GM23338 (cell line): ENCODE data around the gene PRM1. TPM values are rescaled to one million over a fixed set of nuclear protein-coding genes. Genes with fewer than 3 reads are reported as not detected.

ENCODE experiments used
- ATAC-seq: fragments of 200-7000 bp; cut with Tn5 transposase; 3 replicates; pipeline ENCODE4 v1.9.1; 2020
- DNase-seq: peaks from one replicate; pipeline ENCODE4 v3.0.0-alpha.2; 2015; ENCODE audit warnings: low spot score
- H2AFZ ChIP-seq: fragments of 200-600 bp; sonication (generic); 2 replicates; pipeline ENCODE4 v1.8.0; 2016; ENCODE audit warnings: antibody characterized with exemption, mild to moderate bottlenecking, moderate library complexity
- H3F3A ChIP-seq: fragments of 200-600 bp; sonication (generic); replicated peaks from 2 replicates; pipeline ENCODE4 v1.8.0; 2017; ENCODE audit warnings: antibody characterized with exemption, mixed run types, low read depth
- H3K27ac ChIP-seq: fragments of 200-600 bp; sonication (generic); 2 replicates; pipeline ENCODE4 v1.6.1; 2016; ENCODE audit warnings: low read depth
- H3K27me3 ChIP-seq: fragments of 200-600 bp; sonication (generic); 2 replicates; pipeline ENCODE4 v1.8.0; 2016; ENCODE audit warnings: mild to moderate bottlenecking, mixed run types, moderate library complexity; ENCODE audit not compliant: insufficient read depth
- H3K36me3 ChIP-seq: fragments of 200-600 bp; sonication (generic); 2 replicates; pipeline ENCODE4 v1.8.0; 2016; ENCODE audit warnings: mild to moderate bottlenecking; ENCODE audit not compliant: insufficient read depth
- H3K4me1 ChIP-seq: fragments of 200-600 bp; sonication (generic); 2 replicates; pipeline ENCODE4 v1.8.0; 2016; ENCODE audit warnings: mild to moderate bottlenecking, moderate library complexity; ENCODE audit not compliant: insufficient read depth
- H3K4me2 ChIP-seq: fragments of 200-600 bp; sonication (generic); 2 replicates; pipeline ENCODE4 v1.7.1; 2017; ENCODE audit warnings: mixed run types
- H3K4me3 ChIP-seq: fragments of 200-600 bp; sonication (generic); 2 replicates; pipeline ENCODE4 v1.6.1; 2016; ENCODE audit warnings: mixed run types
- H3K79me2 ChIP-seq: fragments of 200-600 bp; sonication (generic); replicated peaks from 2 replicates; pipeline ENCODE4 v1.8.0; 2017; ENCODE audit warnings: mild to moderate bottlenecking; ENCODE audit not compliant: insufficient read depth
- H3K9me2 ChIP-seq: fragments of 200-600 bp; sonication (generic); 2 replicates; pipeline ENCODE4 v1.8.0; 2017; ENCODE audit not compliant: insufficient read depth
- H4K20me1 ChIP-seq: fragments of 200-600 bp; sonication (generic); replicated peaks from 2 replicates; pipeline ENCODE4 v1.8.0; 2017; ENCODE audit warnings: mild to moderate bottlenecking; ENCODE audit not compliant: insufficient read depth
- H3K27ac Mint-ChIP-seq: 2 replicates; pipeline ENCODE4 v1.8.0; 2020; ENCODE audit warnings: inconsistent platforms, mild to moderate bottlenecking, moderate library complexity, mixed read lengths
- H3K27me3 Mint-ChIP-seq: 3 replicates; pipeline ENCODE4 v1.8.0; 2022; ENCODE audit warnings: low read depth, mild to moderate bottlenecking, moderate library complexity, mixed read lengths, inconsistent platforms; ENCODE audit not compliant: insufficient read depth, poor library complexity
- H3K36me3 Mint-ChIP-seq: 3 replicates; pipeline ENCODE4 v1.8.0; 2021; ENCODE audit warnings: low read depth, mild to moderate bottlenecking, inconsistent platforms, moderate library complexity, mixed read lengths
- H3K4me1 Mint-ChIP-seq: 3 replicates; pipeline ENCODE4 v1.8.0; 2020; ENCODE audit warnings: mild to moderate bottlenecking, inconsistent platforms, mixed read lengths
- H3K4me3 Mint-ChIP-seq: 3 replicates; pipeline ENCODE4 v1.8.0; 2021; ENCODE audit warnings: moderate library complexity, mild to moderate bottlenecking, inconsistent platforms, mixed read lengths
- H3K9me3 Mint-ChIP-seq: 3 replicates; pipeline ENCODE4 v1.8.0; 2020; ENCODE audit warnings: moderate library complexity, mild to moderate bottlenecking, inconsistent platforms, mixed read lengths
- CREB1 ChIP-seq: fragments of 250-450 bp; sonication (Bioruptor Pico); IDR thresholded peaks from 2 replicates; pipeline ENCODE4 v1.5.0; 2020; ENCODE audit warnings: low read depth, mild to moderate bottlenecking, moderate library complexity
- CTCF ChIP-seq, 2 experiments: fragments of 200-600 bp in 1 of 2; sonication (generic) in 1 of 2; conservative IDR thresholded peaks; 2 replicates each; pipeline versions ENCODE4 v1.5.1 to v1.6.1; 2016 to 2017; ENCODE audit warnings: antibody characterized with exemption in 2 of 2, low read depth in 2 of 2, mild to moderate bottlenecking in 2 of 2, moderate library complexity in 1 of 2
- EZH2 ChIP-seq: fragments of 200-600 bp; sonication (generic); IDR thresholded peaks from one replicate; pipeline ENCODE4 v1.8.0; 2017; ENCODE audit warnings: antibody characterized with exemption, mild to moderate bottlenecking, low read depth; ENCODE audit not compliant: unreplicated experiment
- EZH2phosphoT487 ChIP-seq: fragments of 200-600 bp; sonication (generic); IDR thresholded peaks from one replicate; pipeline ENCODE4 v1.8.1; 2018; ENCODE audit warnings: antibody characterized with exemption; ENCODE audit not compliant: unreplicated experiment
- JUNB ChIP-seq: IDR thresholded peaks from one replicate; pipeline ENCODE4 v1.6.1; 2016; ENCODE audit warnings: antibody characterized with exemption; ENCODE audit not compliant: unreplicated experiment
- NANOG ChIP-seq: IDR thresholded peaks from 2 replicates; pipeline ENCODE4 v1.6.1; 2016; ENCODE audit warnings: antibody characterized with exemption, borderline replicate concordance
- POLR2AphosphoS5 ChIP-seq: IDR thresholded peaks from 2 replicates; pipeline ENCODE4 v1.6.1; 2016; ENCODE audit warnings: antibody characterized with exemption, low read depth
- REST ChIP-seq: IDR thresholded peaks from one replicate; pipeline ENCODE4 v1.6.1; 2018; ENCODE audit warnings: antibody characterized with exemption; ENCODE audit not compliant: unreplicated experiment
- STAT1 ChIP-seq: IDR thresholded peaks from one replicate; pipeline ENCODE4 v1.6.1; 2016; ENCODE audit warnings: antibody characterized with exemption; ENCODE audit not compliant: unreplicated experiment
- ZNF114 ChIP-seq: fragments of 250-450 bp; sonication (Bioruptor Pico); IDR thresholded peaks from 2 replicates; pipeline ENCODE4 v1.5.0; 2020; ENCODE audit warnings: mild to moderate bottlenecking, moderate library complexity
- ZNF331 ChIP-seq: fragments of 250-450 bp; sonication (Bioruptor Pico); IDR thresholded peaks from 2 replicates; pipeline ENCODE4 v1.5.0; 2020; ENCODE audit warnings: low read depth, mild to moderate bottlenecking, moderate library complexity
- ZNF462 ChIP-seq: fragments of 250-450 bp; sonication (Bioruptor Pico); IDR thresholded peaks from 2 replicates; pipeline ENCODE4 v1.5.0; 2020; ENCODE audit warnings: mild to moderate bottlenecking, moderate library complexity
- polyA plus RNA-seq: library from polyadenylated mRNA; unstranded; fragments of >200 nt; fragmentation: Nextera tagmentation; extraction: Ambion mirVana; gene quantifications from 2 replicates; pipeline ENCODE4 v1.2.1, GENCODE V29; 2016
- total RNA-seq: library from RNA; depleted of rRNA; stranded (reverse); fragments of >200 nt; shearing (Covaris generic); gene quantifications from 2 replicates; pipeline ENCODE4 v1.2.3, GENCODE V29; 2014
- TF ChIP-seq, protein P1 (sequence below): IDR thresholded peaks from 2 replicates; pipeline ENCODE4 v1.6.1; 2016; ENCODE audit warnings: antibody characterized with exemption

Gene PRM1
- total and polyA plus RNA-seq, 2 experiments from 2014 or later: 1.2 TPM; not detected in 1

DNA sequence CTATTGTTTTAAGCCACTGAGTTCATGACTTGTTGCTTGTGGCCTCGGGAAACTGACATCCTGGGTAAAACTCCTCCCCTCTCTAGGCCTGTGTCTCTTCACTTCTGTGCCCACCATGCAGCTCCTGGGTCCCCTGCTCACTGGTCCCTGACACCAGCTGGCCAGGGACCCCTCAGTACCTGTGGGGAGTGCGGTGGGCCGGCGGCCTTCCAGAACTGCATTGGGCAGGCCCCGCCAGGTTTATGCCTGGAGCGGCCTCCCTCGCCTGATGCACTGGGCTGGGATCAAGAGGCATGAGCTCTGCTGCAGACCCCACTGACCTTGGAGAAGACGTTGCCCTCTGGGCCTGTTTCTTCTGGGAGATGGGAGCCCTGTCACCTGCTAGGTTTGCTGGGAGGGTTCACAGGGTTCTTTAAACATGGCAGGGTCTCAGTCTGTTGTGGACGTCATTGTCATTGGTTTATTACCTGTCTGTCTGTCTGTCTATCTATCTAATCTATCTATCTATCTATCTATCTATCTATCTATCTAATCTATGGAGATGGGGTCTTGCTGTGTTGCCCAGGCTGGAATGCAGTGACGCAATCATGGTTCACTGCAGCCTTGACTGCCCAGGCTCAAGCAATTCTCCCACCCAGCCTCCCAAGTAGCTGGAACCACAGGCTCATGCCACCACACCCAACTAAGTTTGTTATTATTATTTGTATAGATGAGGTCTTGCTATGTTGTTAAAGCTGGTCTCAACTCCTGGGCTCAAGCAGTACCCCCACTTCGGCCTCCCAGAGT, 42.6 kb upstream of the PRM1 start:
- ATAC-seq: no peak
- Histone ChIP-seq H4K20me1 (no peaks in the 10 kb centered on the region), H2AFZ (no peak overlapping the region), H3K9me2 (no peaks in the 10 kb centered on the region), H3F3A (peaks cover 22% of the 10 kb centered on the region), H3K27ac (no peak overlapping the region), H3K4me1 (peaks cover 12% of the 10 kb centered on the region), H3K4me2 (no peak overlapping the region), H3K79me2 (0 out of 2 replicates have a peak, but pooled peaks cover 1% of the 10 kb centered on the region), H3K4me3 (no peak overlapping the region), H3K36me3 (no peaks in the 10 kb centered on the region), H3K27me3 (no peaks in the 10 kb centered on the region)
- DNase-seq: no peak
- Mint-ChIP-seq H3K4me1 (peaks cover 33% of the 10 kb centered on the region), H3K4me3 (no peak overlapping the region), H3K9me3 (no peaks in the 10 kb centered on the region), H3K27me3 (peaks cover 27% of the 10 kb centered on the region), H3K36me3 (peaks cover 23% of the 10 kb centered on the region), H3K27ac (no peak overlapping the region)
- TF ChIP-seq REST (no peak), ZNF331 (no peak), ZNF462 (no peak), STAT1 (no peak), EZH2 (no peak), ZNF114 (CRISPR knock-in tag) (no peak), JUNB (no peak), EZH2phosphoT487 (no peak), CREB1 (no peak), NANOG (no peak), POLR2AphosphoS5 (no peak), CTCF (conservative IDR thresholded peaks at IDR 0.05; ENCODE audit: low read depth in 2 of 2) (no peak)
- TF ChIP-seq, protein P1, sequence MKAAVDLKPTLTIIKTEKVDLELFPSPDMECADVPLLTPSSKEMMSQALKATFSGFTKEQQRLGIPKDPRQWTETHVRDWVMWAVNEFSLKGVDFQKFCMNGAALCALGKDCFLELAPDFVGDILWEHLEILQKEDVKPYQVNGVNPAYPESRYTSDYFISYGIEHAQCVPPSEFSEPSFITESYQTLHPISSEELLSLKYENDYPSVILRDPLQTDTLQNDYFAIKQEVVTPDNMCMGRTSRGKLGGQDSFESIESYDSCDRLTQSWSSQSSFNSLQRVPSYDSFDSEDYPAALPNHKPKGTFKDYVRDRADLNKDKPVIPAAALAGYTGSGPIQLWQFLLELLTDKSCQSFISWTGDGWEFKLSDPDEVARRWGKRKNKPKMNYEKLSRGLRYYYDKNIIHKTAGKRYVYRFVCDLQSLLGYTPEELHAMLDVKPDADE: no peak
